Jurkat, Clone E6-1 (cell line): ENCODE results near the gene SLC39A5.
"Not testable (repeated sequence)": the region's sequence is repeated elsewhere in the genome, so short reads cannot be mapped to it uniquely, and the experiment has no call there.

Experiments
- DNase-seq: peaks from one replicate; pipeline ENCODE4 v3.0.0-alpha.2; 2011; ENCODE audit warnings: low read depth, low spot score
- H3K4me3 ChIP-seq: 2 replicates; pipeline ENCODE4 v1.5.1; 2011; ENCODE audit warnings: mild to moderate bottlenecking, low read length, control low read depth, moderate library complexity

SLC39A5 gene

DNA sequence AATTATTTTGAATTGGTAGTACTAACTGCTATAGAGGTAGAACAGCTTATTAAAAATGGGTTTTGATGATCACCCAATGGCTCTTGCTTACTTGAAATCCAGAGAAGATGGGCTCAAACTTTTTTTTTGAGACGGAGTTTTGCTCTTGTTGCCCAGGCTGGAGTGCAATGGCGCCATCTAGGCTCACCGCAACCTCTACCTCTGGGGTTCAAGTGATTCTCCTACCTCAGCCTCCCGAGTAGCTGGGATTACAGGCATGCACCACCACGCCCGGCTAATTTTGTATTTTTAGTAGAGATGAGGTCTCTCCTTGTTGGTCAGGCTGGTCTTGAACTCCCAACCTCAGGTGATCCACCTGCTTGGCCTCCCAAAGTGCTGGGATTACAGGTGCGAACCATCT lies 33.1 kb downstream of the SLC39A5 start:
- H3K4me3 ChIP-seq, DNase-seq: not testable (repeated sequence)

DNA sequence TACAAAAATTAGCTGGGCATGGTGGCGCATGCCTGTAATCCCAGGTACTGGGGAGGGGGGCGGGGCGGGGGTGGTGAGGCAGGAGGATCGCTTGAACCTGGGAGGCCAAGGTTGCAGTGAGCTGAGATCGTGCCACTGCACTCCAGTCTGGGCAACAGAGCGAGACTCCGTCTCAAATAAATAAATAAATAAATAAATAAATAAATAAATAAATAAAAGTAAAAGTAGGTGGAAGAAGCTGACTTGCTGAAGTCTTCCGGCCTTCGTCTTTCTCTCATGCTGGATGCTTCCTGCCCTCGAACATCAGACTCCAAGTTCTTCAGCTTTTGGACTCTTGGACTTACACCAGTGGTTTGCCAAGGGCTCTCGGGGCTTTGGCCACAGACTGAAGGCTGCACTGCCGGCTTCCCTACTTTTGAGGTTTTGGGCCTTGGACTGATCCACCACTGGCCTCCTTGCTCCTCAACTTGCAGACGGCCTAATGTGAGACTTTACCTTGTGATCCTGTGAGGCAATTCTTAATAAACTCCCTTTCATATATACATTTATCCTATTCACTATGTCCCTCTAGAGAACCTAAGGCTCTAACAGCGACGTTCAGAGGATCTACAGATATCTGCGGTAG lies 36.3 kb downstream of the SLC39A5 start:
- not testable (repeated sequence) for DNase-seq
- H3K4me3 ChIP-seq, result peak overlapping the region; percentile 77

DNA sequence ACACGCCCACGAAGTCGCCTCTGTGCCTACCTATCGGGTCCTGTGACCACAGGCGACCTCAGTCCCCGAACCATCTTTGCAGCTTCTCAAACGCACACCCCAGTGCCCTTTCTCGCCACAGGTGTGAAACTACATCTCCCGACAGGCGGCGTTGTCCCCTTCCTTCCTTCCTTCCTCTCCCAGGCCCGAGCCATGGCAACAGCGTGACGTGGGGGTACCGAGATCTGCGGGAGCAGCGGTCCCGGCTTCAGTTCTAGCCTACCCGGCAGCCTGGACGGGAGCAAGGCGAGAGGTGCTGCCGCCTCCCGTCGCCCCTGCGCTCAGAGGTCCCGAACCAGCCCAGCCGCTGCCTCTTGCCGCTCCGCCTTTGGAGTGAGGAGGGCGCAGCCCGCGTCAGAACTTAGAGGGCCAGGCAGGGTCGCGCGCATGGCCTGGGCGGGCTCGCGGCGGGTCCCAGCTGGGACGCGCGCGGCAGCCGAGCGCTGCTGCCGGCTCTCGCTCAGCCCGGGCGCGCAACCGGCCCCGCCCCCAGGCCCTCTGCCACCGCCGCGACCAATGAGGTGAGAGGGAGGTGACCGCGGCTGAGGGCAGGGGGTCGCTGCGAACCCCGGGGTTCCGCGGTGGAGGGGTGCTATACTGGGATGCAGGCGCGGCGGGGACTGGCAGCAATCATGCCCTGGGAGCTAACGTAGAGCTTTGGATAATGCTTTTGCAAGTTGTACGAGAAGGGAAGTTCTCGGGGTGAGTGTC lies 37.0 kb downstream of the SLC39A5 start, which contains the start of gene COQ10A:
COQ10A (plus strand) TSS at position 250 of the 750 bp plus-strand sequence; CDS start at position 427, 177 bp downstream.
- peak; percentile 80 for DNase-seq
- peak within 1 kb of the TSS; percentile 77 for H3K4me3 ChIP-seq

DNA sequence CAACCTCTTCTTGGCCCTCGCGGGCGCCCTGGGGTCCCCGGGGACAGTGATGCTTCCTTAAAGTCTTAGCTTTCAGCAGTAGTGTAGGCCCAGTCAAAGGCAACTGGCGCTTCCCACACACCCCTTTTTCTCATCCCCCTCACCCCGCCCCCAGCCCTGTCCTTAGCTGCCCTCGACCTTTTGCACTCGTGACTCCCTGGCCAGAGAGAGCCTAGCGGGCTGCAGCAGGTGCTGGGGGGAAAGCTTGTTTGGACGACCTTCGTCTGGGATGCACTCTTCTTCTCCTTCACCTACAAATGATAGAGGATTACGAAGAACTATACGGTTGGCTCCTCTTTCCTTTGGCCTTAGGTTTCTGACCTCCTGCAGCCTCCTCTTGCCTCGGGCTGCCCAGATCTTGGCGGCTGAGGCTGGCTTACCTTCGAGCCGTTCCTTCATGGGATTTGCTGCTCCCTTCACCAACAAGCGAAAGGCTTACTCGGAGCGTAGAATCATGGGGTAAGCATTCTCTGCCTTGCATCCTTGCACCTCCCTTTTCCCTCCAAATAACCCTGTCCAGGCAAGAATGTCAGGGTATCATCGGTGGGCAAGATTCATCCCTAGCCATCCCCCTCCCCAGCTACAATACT lies 37.7 kb downstream of the SLC39A5 start:
- DNase-seq, result no peak
- H3K4me3 ChIP-seq, result peak overlapping the region; percentile 77

DNA sequence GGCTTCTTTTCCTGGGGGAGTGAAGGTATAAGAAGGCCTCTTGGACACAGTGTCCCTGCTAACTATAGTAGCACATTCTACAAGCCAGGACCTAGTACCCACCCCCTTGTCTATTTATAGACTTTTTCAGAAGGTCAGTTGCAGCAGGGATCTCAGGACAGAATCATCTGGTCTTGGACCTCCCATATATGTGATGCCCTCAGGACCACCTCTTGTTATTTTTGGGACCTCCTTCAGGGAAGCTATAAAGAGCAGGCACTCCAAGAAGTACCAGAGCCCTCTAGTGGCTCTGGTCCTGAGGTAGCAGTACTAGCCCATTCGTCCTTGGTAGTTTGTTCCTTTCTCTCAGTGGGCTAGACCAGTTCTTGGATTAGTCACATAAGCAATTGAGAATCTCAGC lies 41.2 kb downstream of the SLC39A5 start:
- DNase-seq, result no peak
- no peak overlapping the region for H3K4me3 ChIP-seq

DNA sequence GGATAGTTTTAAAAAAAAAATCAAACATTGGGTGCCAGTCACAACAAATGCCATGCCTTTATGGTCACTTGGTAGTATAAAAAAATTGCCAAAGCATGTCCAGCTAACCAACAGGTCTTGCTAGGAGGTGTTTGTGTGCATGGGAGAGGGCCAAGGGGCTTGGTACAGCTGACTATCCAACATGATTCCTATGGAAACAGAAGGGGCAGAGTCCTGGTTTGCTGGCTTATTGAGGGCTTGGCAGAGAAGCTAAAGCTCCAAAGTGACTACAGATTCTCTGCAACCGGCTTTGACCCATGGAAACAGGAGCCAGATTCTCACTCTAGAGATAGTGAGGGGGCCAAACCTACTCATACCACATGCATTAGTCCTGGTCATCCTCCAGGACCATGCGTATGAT lies 42.6 kb downstream of the SLC39A5 start:
- H3K4me3 ChIP-seq, DNase-seq: not testable (repeated sequence)

DNA sequence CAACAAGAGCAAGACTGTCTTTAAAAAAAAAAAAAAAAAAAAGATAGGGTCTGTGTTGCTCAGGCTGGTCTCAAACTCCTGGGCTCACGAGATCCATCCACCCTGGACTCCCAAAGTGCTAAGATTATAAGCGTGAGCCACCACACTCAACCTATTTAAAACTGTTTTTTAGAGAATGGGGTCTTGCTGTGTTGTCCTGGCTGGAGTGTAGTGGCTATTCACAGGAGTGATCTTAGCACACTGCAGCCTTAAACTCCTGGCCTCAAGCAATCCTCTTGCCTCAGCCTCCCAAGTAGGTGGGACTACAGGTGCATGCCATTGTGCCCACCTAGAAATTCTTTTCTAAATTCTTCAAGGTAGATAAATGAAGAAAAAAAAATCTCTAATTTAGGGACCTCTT lies 44.4 kb downstream of the SLC39A5 start:
- no peak overlapping the region for H3K4me3 ChIP-seq
- no peak for DNase-seq

DNA sequence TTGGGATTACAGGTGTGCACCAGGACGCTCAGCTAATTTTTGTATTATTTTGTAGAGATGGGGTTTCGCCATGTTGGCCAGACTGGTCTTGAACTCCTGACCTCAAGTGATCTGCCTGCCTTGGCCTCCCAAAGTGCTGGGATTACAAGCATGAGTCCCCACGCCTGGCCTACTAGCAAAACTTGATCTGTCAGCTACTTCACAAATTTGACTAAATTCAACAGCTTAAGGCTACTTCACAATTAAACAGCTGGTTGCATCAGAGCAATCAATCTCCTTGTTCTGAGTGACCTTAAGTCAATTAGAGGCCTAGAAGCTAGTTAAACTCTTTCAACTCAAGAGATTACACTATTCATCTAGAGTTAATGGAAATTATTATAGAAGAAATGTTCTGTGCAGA lies 49.1 kb downstream of the SLC39A5 start:
- H3K4me3 ChIP-seq, result no peak overlapping the region
- no peak for DNase-seq

DNA sequence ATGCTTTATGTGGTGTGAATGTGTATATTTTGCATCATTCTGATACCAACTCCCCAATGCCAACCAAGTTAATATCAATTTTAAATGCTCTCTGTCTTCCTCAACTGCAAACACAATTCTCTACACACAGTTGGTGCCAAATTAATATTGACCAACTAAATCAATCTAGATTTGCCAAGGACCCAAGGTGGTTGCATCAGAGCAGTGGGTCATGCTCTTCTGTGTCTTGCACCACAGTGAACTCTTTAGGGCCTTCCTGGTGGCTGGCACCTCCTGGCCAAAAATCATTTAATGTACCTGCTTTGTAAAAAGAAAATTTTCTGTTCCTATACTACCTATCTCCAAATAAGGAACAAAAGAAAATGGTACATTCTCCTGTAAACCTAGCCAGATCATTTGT lies 51.0 kb downstream of the SLC39A5 start:
- H3K4me3 ChIP-seq, result no peak overlapping the region
- DNase-seq, result no peak

DNA sequence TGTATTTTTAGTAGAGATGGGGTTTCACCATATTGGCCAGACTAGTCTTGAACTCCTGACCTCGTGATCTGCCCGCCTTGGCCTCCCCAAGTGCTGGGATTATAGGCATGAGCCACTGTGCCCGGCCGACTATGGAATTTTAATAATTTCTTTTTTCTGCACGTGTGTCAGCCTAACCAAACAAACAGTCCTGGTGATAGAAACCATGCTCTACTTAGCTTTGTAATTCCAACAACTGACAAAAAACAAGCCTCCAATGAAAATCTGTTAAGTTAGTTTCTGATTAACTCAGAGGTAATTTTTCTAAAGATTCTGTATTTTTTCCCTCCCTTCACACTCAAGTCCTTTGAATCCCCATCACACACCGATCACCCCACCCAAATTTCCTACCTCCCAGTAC lies 52.2 kb downstream of the SLC39A5 start:
- no peak for DNase-seq
- no peak overlapping the region for H3K4me3 ChIP-seq

DNA sequence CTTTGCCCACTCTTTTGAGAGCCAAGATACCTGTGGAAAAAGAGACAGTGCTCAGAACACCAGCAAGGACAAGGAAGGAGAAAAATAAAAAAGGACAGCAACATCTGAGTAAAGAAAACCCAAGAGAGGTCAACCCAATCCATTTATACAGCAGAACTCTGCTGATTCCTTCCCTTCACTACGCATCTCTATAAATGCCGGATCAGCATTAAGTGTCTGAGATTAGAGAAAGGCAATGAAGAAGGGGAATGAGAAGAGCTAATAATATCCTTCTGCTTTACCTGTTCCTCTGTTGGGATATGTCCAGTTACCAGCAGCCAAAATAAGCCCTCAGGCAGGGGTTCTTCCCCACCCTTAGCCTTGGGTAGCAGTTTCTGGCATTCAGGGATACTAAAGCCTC lies 52.7 kb downstream of the SLC39A5 start:
- no peak for DNase-seq
- no peak overlapping the region for H3K4me3 ChIP-seq

DNA sequence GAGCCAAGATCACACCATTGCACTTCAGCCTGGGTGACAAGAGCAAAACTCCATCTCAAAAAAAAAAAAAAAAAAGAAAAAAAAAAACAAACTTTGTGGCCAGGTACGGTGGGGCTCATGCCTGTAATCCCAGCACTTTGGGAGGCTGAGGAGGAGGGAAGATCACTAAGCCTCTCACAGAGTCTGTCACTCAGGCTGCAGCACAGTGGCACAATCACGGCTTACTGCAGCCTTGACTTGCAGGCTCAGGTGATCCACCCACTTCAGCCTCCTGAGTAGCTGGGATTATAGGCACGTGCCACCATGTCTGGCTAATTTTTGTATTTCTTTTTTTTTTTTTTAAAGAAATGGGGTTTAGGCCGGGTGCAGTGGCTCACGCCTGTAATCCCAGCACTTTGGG lies 54.4 kb downstream of the SLC39A5 start:
- H3K4me3 ChIP-seq, DNase-seq: not testable (repeated sequence)

DNA sequence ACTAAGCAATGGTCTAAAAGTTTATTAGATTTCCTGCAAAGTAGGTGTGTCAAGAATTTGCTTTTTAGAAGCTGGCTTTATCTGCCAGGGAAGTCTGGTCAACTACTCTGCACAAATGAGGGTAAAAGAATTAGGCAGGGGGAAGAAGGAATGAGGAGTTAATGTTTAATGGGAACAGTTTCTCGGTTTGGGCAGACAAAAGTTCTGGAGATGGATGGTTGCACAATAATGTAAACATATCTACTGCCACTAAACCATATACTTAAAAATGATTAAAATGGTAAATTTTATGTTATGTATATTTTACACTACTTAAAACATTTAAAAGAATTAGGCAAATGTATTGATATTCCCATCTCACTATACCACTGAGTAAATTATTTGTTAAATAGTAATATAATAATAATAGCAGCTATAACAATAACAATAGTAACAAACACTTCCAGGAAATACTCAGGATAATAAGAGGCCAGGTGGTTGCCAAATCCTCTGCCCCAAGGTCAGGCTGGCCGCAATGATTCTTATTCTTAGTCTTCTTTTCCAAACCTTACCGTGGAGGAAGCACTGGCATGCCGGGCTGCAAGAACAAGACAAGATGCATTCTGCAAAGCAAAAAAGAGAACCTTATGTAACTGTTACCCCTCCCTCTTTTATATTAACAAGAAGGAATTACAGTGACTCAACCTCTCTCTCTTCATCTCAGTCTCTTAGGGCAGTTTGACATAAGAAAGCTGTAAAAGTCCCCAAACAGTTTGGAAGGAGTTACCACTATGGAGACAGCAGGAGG lies 56.4 kb downstream of the SLC39A5 start:
- DNase-seq, result no peak
- H3K4me3 ChIP-seq, result no peak overlapping the region
